GOT3 (cell line): ENCODE measurements around the gene DNAJB8.

Experiments
- DNase-seq: peaks from one replicate; lab custom pipeline; 2025; ENCODE audit warnings: mixed read lengths; lab: John Stamatoyannopoulos, UW

DNAJB8 gene

DNA sequence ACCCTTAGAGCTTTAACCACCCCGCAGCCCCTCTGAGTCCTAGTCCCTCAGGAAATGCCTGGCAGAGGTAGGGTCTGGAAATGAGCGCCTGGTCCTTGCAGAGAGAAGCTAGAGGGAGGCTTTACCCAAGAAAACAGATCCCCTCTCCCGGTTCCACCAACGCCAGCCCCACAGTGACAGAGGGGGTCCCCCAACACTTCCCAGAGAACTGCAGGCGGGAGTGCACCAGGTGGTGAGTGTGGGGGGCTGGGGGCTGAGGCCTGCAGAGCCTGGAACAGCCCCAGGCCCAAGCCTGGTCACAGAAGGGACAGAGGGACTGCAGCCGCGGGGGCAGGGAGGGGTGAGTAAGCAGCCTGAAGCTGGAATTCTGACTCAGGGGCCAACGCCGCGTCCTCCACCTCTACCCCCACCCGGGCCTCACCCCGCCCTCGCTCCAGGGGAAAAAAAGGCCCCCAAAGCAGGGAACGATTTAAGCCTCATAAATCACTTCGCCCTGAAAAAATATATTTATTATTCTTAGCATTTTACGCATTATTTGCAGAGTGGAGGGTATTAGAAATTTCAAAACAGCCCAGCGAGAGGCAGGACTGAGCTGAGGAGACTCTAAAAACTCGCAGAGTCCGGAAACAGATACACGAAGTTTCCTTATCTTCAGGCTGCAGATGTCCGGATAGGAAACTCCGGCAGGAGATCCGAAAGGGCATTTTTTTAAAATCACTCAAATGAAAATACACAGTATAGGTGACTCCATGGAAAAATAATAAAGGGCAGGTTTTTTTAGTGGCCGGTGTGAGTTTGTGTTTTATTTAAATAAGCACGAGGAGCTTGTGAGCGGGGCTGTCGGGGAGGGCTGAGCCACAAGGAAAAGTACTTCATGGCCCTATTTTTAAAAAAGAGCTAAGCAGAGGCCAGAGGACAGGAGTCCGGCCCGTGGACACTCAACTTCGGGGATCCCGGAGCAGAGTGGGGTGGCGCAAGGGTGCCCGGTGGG lies 16.3 kb upstream of the DNAJB8 start:
- no peak for DNase-seq

GRCh38 chr3:128482175-128482574 lies 15.5 kb upstream of the DNAJB8 start:
- no peak for DNase-seq

- no peak for DNase-seq
Observed at GRCh38 chr3:128481438-128481942, 14.8 kb upstream of the DNAJB8 start.

- DNase-seq: no peak
Observed at GRCh38 chr3:128480717-128481437, 14.2 kb upstream of the DNAJB8 start.

DNA sequence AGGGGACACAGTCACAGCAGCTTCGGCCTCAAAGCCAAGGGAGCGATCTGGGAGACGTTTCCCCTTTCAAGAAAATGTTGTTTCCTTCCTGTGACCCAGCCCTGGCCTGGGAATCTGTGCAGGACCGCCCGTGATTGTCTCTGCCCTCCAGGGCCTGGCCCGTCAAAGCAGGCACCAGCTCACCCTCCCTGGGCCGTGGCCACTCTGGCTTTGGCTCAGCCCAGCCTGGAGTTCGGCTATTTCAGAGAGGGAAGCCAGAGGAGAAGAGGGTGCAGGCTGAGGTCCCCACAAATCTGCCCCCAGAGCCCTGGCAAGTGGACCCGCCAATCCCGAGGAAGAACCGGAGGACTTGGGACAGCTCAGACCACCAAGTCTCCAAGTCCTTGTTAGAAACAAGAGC lies 13.6 kb upstream of the DNAJB8 start:
- DNase-seq: no peak

GRCh38 chr3:128479558-128480086 lies 12.9 kb upstream of the DNAJB8 start:
- DNase-seq: no peak

- DNase-seq: no peak
Observed at GRCh38 chr3:128478576-128479506, 12.2 kb upstream of the DNAJB8 start.

GRCh38 chr3:128476659-128477058 lies 10.0 kb upstream of the DNAJB8 start:
- no peak for DNase-seq

DNA sequence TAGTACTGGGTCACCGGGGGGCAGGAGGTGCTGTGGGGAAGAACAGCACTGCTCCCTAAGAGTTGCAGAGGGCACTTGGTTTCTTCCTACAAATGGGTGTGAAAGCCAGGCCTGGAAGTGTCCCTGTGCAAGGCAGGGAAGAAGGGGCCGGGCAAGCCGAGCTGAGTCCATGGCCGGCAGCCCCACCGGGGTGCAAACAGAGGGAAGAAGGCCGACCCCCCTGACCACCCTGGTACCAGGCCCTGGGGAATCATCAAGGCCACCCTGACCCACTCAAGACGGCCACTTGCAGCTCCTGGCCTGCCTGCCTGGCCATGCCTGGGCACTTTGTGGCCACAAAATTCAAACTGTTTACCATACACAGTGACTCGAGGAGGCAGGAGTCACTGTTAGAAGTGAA lies 8.7 kb upstream of the DNAJB8 start:
- no peak for DNase-seq

DNA sequence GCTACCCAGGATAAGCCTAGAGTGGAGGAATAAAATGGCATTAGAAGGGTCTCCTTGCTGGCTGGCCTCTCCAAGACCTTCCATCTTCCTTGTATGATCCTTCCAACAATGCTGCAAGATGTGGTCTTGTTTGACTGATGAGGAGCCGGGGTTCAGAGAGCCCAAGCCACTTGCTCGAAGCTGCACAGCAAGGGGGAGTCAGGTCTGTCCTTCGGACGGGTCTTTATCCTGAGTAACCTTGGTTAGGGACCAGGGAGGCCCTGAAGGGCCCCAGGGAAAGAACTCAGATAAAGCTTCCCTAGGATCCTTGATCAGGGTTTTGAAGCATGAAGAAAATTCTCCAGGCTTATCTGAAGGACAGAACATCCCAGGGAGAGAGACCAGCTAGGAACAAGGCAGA lies 7.0 kb upstream of the DNAJB8 start:
- DNase-seq: no peak

DNA sequence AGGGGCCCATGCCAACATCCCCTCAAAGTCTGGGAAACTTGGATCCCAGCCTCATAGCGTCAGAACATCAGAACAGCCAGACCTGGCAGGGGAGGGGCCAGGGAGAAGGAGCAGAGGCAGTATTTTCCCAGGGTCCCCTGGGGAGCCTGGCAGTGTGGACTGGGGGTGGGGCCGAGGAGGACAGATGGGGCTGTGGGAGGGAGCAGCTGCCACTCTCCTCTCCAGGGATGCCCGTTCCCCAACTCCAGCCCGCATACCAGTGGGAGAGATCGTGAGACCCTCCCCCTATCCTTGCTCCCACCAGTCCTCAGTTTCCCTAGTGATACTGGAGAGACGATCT lies 6.5 kb upstream of the DNAJB8 start:
- no peak for DNase-seq

DNA sequence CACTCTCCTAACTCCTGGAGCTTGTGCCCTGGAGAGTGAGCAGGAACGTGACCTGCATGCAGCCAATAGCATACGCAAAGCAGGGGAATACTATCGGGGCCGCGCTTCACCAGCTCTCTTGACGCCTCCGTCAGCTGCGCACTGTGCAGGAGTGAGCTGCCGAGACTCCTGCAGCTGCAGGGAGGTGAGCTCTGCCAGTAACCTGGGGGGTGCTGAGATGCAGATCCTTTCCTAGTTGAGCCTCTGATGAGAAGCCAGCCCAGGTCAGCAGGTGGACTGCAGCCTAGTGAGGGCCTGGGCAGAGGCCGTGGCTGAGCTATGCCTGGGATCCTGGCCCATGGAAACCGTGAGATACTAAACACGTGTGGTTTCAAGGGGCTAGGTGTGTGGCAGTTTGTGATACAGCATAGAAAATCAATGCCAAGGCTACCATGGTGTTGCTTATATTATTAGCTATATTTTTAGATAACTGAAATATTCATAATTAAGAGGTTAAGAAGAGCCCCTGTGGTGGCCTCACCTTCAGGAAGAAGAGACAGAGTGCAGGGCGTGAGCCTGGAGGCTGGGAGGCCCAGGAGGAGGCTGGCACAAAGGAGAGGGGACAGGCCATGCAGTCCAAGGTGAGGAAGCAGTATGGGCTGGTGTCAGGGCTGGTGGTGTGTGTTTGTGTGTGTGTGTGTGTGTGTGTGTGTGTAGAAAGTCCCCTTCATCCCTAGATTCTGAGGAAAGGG lies 5.9 kb upstream of the DNAJB8 start:
- no peak for DNase-seq

GRCh38 chr3:128471720-128472119 lies 5.0 kb upstream of the DNAJB8 start:
- DNase-seq: no peak

DNA sequence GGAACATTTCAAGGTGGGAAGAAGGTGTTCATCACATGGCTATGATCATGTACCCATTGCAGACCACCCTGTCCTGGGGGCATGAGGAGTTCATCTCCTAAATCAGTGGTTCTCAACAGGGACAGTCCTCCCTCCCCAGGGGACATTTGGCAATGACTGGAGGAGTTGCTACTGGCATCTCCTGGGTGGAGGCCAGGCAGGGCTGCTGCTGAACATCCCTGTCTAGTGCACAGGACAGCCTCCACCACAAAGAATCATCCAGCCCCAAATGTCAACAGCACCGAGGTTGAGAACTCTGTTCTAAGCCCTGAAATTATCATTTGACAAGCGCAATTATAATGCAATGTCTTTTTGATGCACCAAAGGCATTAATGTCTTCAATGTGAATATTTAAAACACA lies 4.4 kb upstream of the DNAJB8 start:
- no peak for DNase-seq

DNA sequence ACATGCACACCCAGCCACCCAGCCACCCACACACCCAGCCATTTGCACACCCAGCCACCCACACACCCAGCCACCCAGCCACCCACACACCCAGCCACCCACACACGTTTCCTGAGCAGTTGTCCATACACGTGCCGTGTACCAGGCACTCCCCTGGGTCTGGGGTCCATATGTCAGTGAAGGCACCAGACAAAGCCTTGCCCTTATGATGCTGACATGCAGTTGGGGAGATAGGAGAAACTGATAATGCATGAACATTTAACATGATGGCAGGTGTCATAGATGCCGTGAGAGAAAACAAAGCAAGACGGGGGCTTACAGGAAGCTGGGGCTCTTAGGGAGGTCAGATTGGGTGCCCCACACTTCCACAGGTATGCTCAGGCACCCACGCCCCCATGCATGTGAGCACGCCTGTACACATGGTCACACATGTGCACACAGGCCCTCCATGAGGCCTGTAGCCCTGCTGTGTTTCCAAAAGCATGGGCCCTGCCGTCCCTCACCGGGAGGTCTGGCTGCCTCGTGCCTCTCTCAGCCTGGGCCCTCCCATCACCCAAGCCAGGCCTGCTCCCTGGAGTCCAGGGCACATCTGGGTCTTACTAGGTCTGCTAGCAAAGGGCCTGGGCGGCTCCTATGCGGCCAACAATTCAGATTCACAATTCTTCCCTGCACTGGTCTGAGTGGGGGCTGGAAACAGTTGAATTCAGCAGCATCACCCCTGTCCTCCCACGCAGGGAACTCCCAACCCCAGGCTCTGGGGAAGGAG lies 3.6 kb upstream of the DNAJB8 start:
- no peak for DNase-seq

DNA sequence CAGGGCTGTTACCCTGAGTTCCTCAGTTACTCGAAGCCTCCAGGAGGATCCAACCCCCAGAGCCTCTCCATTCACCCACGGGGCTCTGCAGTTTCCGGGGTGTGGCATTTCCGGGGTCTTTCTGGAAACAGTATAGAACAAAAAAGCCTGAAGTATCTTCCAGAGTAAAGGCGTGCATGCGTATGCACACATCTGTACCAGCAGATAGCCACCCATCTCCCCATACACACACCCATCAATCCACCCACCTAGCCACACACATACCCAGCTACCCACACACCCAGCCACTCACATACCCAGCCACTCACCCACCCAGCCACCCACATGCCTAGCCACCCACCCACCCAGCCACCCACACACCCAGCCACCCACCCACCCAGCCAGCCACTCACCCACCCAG lies 2.9 kb upstream of the DNAJB8 start:
- no peak for DNase-seq

DNA sequence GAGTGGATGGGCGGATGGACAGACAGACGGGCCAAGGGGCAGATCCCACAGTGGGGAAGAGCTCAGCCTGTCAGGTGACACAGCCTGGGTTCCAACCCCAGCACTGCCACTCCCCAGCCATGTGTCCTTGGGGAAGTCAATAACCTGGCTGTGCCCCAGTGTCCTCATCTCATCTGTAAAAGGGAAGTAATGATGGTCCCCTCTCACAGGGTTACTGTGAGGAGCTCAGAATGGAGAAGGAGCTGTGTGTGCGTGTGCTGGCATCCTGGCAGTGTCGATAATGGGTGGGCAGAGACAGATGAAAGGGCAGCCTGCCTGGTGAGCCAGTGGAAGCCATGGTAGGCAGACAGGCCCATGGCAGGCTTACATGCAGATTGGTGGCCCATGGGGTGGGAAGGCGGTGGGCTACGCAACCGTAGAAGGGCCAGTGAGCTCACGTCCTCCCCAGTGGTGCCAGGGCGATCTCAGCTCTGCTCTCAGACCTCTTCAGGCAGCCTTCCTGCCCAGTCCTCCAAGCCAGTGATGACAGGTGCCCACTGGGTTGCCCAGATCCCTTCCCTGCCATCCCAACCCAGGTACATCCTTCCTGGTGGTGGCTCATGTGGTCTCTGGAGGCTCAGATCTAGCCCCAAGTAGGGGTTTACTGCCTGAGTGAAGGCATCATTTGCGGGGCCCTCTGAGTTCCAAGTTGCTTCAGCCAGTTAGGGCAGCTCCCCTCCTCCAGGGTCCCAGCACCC lies 2.3 kb upstream of the DNAJB8 start:
- no peak for DNase-seq

- DNase-seq: no peak
Observed at GRCh38 chr3:128468285-128468790, 1.6 kb upstream of the DNAJB8 start.

- DNase-seq: no peak
Observed at GRCh38 chr3:128464702-128465101, 2.0 kb downstream of the DNAJB8 start.
